ENCODE data around the gene APOC1.
A peak's percentile ranks its signal among the peaks of the same experiment; 100 is the strongest.
"Not testable (repeated sequence)": the region's sequence is repeated elsewhere in the genome, so short reads cannot be mapped to it uniquely, and the experiment has no call there.

The APOC1 gene

DNA sequence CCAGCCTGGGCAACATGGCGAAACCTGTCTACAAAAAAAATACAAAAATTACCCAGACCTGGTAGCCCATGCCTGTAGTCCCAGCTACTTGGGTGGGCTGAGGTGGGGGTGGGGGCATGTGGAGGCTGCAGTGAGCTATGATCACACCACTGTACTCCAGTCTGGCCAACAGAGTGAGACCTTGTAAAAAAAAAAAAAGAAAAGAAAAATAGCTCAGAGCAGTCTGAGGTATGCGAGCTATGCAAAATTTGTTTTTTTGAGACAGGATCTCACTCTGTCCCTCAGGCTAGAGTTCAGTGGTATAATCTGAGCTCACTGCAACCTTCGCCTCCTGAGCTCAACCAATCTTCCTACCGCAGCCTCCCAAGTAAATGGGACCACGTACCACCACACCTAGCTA is 30.5 kb upstream of the APOC1 start:
- no peak overlapping the region for H3K27ac ChIP-seq
- TF ChIP-seq, protein P1, sequence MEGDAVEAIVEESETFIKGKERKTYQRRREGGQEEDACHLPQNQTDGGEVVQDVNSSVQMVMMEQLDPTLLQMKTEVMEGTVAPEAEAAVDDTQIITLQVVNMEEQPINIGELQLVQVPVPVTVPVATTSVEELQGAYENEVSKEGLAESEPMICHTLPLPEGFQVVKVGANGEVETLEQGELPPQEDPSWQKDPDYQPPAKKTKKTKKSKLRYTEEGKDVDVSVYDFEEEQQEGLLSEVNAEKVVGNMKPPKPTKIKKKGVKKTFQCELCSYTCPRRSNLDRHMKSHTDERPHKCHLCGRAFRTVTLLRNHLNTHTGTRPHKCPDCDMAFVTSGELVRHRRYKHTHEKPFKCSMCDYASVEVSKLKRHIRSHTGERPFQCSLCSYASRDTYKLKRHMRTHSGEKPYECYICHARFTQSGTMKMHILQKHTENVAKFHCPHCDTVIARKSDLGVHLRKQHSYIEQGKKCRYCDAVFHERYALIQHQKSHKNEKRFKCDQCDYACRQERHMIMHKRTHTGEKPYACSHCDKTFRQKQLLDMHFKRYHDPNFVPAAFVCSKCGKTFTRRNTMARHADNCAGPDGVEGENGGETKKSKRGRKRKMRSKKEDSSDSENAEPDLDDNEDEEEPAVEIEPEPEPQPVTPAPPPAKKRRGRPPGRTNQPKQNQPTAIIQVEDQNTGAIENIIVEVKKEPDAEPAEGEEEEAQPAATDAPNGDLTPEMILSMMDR (conservative IDR thresholded peaks at IDR 0.05) = no peak

- TF ChIP-seq, protein P1 (conservative IDR thresholded peaks at IDR 0.05) = no peak
- no peak overlapping the region for H3K27ac ChIP-seq
These were observed 29.8 kb upstream of the APOC1 start for GRCh38 chr19:44884566-44884965.

GRCh38 chr19:44886141-44886540 is 28.3 kb upstream of the APOC1 start:
- TF ChIP-seq, protein P1 (conservative IDR thresholded peaks at IDR 0.05) = no peak
- no peak overlapping the region for H3K27ac ChIP-seq

DNA sequence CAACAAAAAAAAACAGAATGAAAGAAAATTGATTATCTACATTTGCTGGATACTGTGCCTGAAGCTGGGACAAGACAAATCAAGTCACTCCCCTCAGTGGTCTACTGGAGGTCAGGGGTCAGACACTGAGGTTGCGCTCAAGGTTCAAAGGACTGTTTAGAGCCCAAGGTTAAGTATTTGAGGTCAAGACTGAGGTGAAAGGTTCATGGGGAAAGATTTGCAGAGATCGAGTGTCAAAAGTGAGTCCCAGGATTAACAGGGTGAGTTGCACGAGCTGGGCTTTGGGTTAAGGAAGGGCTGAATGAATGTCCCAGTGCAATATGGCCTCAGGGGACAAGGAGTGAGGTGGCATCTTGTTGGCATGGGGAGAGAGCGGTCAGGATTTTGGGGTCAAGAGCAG is 26.8 kb upstream of the APOC1 start:
- TF ChIP-seq, protein P1 (conservative IDR thresholded peaks at IDR 0.05) = no peak
- H3K27ac ChIP-seq = no peak overlapping the region

- H3K27ac ChIP-seq = not testable (repeated sequence)
These were observed 26.1 kb upstream of the APOC1 start for GRCh38 chr19:44888335-44888734.

DNA sequence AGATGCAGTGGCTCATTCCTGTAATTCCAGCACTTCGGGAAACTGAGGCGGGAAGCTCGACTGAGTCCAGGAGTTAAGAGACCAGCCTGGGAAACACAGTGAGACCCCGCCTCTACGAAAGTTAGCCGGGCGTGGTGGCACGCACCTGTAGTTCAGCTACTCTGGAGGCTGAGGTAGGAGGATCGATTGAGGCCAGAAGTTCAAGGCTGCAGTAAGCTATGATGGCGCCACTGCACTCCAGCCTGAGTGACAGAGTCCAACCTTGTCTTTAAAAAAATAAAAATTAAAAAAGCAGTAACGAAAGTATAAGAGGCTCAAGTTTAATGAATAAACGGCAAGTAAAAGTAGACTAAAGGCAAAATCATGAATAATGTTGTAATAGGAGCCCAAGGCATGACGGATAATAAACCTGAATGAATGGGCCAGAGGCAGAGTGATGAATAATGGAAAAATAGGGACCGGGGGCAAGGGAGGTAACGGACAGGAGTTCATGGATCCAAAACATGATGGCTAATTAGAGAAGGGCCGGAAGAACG is 24.5 kb upstream of the APOC1 start:
- peak overlapping the region; percentile 95 for H3K27ac ChIP-seq
- TF ChIP-seq, protein P1 (conservative IDR thresholded peaks at IDR 0.05) = no peak

GRCh38 chr19:44890366-44891015 is 23.9 kb upstream of the APOC1 start:
- TF ChIP-seq, protein P1 (conservative IDR thresholded peaks at IDR 0.05) = no peak

More at GRCh38 chr19:44890366-44891015, 23.9 kb upstream of the APOC1 start:
- peak overlapping the region; percentile 95 for H3K27ac ChIP-seq

Data from VCaP (cell line).